HEK293 (cell line): ENCODE measurements around the gene PALB2.

Source experiments
- MZF1 ChIP-seq: fragments of 450-650 bp; formaldehyde crosslinking; IDR thresholded peaks from 2 replicates; pipeline ENCODE4 v1.5.1; 2017; ENCODE audit warnings: missing biosample characterization, missing genetic modification characterization, borderline replicate concordance
- RBAK ChIP-seq: fragments of 450-650 bp; formaldehyde crosslinking; IDR thresholded peaks from 2 replicates; pipeline ENCODE4 v1.5.1; 2016; ENCODE audit warnings: missing biosample characterization, missing genetic modification characterization
- TCF7L2 ChIP-seq: IDR thresholded peaks from 2 replicates; pipeline ENCODE4 v1.6.1; 2011; ENCODE audit warnings: low read depth, mild to moderate bottlenecking, inconsistent platforms, low read length, moderate library complexity, borderline replicate concordance
- ZBTB20 ChIP-seq: fragments of 450-650 bp; formaldehyde crosslinking; IDR thresholded peaks from 2 replicates; pipeline ENCODE4 v1.5.1; 2016; ENCODE audit warnings: missing biosample characterization, missing genetic modification characterization
- ZBTB48 ChIP-seq: fragments of 450-650 bp; formaldehyde crosslinking; IDR thresholded peaks from 2 replicates; pipeline ENCODE4 v1.5.1; 2016; ENCODE audit warnings: missing biosample characterization, missing genetic modification characterization
- ZNF10 ChIP-seq: fragments of 450-650 bp; formaldehyde crosslinking; IDR thresholded peaks from 2 replicates; pipeline ENCODE4 v1.5.1; 2017; ENCODE audit warnings: missing biosample characterization, missing genetic modification characterization
- ZNF19 ChIP-seq: fragments of 450-650 bp; formaldehyde crosslinking; IDR thresholded peaks from 2 replicates; pipeline ENCODE4; 2016; ENCODE audit warnings: missing biosample characterization, missing genetic modification characterization, low read depth
- ZNF23 ChIP-seq: fragments of 450-650 bp; formaldehyde crosslinking; IDR thresholded peaks from 2 replicates; pipeline ENCODE4 v1.5.1; 2016; ENCODE audit warnings: missing biosample characterization, missing genetic modification characterization, borderline replicate concordance
- ZNF292 ChIP-seq: fragments of 450-650 bp; formaldehyde crosslinking; IDR thresholded peaks from 2 replicates; pipeline ENCODE4 v1.5.1; 2016; ENCODE audit warnings: low read depth, missing biosample characterization, missing genetic modification characterization, borderline replicate concordance
- ZNF350 ChIP-seq: fragments of 450-650 bp; formaldehyde crosslinking; IDR thresholded peaks from 2 replicates; pipeline ENCODE4 v1.5.0; 2017; ENCODE audit warnings: missing biosample characterization, mild to moderate bottlenecking, missing genetic modification characterization
- ZNF416 ChIP-seq: fragments of 450-650 bp; formaldehyde crosslinking; IDR thresholded peaks from 2 replicates; pipeline ENCODE4 v1.5.1; 2016; ENCODE audit warnings: missing biosample characterization, missing genetic modification characterization
- ZNF473 ChIP-seq: fragments of 450-650 bp; formaldehyde crosslinking; IDR thresholded peaks from 2 replicates; pipeline ENCODE4 v1.5.1; 2017; ENCODE audit warnings: missing biosample characterization, missing genetic modification characterization
- ZNF571 ChIP-seq: fragments of 450-650 bp; formaldehyde crosslinking; IDR thresholded peaks from 2 replicates; pipeline ENCODE4 v1.5.0; 2017; ENCODE audit warnings: missing biosample characterization, missing genetic modification characterization
- ZNF701 ChIP-seq: fragments of 450-650 bp; formaldehyde crosslinking; IDR thresholded peaks from 2 replicates; pipeline ENCODE4 v1.5.1; 2016; ENCODE audit warnings: missing biosample characterization, missing genetic modification characterization
- ZNF843 ChIP-seq: fragments of 450-650 bp; formaldehyde crosslinking; IDR thresholded peaks from 2 replicates; pipeline ENCODE4 v1.5.1; 2016; ENCODE audit warnings: missing biosample characterization, missing genetic modification characterization
- ZSCAN16 ChIP-seq: fragments of 450-650 bp; formaldehyde crosslinking; IDR thresholded peaks from 2 replicates; pipeline ENCODE4 v1.5.1; 2016; ENCODE audit warnings: missing biosample characterization, missing genetic modification characterization
- TF ChIP-seq, protein P1 (sequence below): fragments of 450-650 bp; formaldehyde crosslinking; IDR thresholded peaks from 2 replicates; pipeline ENCODE4 v1.5.1; 2016; ENCODE audit warnings: missing biosample characterization, missing genetic modification characterization, low read depth
- TF ChIP-seq, protein P2 (sequence below): fragments of 450-650 bp; formaldehyde crosslinking; IDR thresholded peaks from 2 replicates; pipeline ENCODE4 v1.5.1; 2016; ENCODE audit warnings: missing biosample characterization, missing genetic modification characterization
- TF ChIP-seq, protein P3 (sequence below): fragments of 450-650 bp; formaldehyde crosslinking; IDR thresholded peaks from 2 replicates; pipeline ENCODE4 v1.5.1; 2016; ENCODE audit warnings: missing biosample characterization, missing genetic modification characterization
- TF ChIP-seq, protein P4 (sequence below): fragments of 450-650 bp; formaldehyde crosslinking; IDR thresholded peaks from 2 replicates; pipeline ENCODE4 v1.5.1; 2016; ENCODE audit warnings: missing biosample characterization, missing genetic modification characterization
- TF ChIP-seq, protein P5 (sequence below): fragments of 450-650 bp; formaldehyde crosslinking; IDR thresholded peaks from 2 replicates; pipeline ENCODE4 v1.5.1; 2016; ENCODE audit warnings: missing biosample characterization, missing genetic modification characterization
- TF ChIP-seq, protein P6 (sequence below): fragments of 450-650 bp; formaldehyde crosslinking; IDR thresholded peaks from 2 replicates; pipeline ENCODE4 v1.5.1; 2016; ENCODE audit warnings: missing biosample characterization, missing genetic modification characterization
- TF ChIP-seq, protein P7 (sequence below): fragments of 450-650 bp; formaldehyde crosslinking; IDR thresholded peaks from 2 replicates; pipeline ENCODE4 v1.5.1; 2016; ENCODE audit warnings: missing biosample characterization, missing genetic modification characterization
- TF ChIP-seq, protein P8 (sequence below): fragments of 450-650 bp; formaldehyde crosslinking; IDR thresholded peaks from 2 replicates; pipeline ENCODE4 v1.5.1; 2016; ENCODE audit warnings: missing biosample characterization, missing genetic modification characterization

Gene PALB2

DNA sequence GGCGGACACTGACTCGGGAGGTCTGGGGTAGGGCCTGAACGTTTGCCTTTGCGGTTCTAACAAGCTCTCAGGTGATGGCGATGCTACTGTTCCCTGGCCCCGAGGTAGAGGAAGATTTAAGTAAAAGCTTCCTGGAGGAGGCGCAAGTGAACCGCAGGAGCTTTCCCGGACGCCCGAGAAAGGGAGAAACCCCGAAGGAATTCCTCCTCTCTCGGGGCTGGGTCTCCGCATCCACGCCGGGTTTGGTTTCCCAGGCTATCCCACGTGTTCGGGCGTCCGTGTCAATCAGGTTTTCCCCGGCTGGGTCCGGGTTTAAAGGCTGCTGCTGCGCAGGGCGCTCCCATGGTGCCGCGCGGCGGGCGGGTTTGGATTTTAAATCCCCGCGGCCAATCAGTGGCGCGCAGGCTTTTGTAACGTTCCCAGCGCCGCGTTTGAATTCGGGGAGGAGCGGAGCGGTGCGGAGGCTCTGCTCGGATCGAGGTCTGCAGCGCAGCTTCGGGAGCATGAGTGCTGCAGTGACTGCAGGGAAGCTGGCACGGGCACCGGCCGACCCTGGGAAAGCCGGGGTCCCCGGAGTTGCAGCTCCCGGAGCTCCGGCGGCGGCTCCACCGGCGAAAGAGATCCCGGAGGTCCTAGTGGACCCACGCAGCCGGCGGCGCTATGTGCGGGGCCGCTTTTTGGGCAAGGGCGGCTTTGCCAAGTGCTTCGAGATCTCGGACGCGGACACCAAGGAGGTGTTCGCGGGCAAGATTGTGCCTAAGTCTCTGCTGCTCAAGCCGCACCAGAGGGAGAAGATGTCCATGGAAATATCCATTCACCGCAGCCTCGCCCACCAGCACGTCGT is 37.5 kb upstream of the PALB2 start, which contains the start of gene PLK1 (continued):
- TF ChIP-seq, protein P1, sequence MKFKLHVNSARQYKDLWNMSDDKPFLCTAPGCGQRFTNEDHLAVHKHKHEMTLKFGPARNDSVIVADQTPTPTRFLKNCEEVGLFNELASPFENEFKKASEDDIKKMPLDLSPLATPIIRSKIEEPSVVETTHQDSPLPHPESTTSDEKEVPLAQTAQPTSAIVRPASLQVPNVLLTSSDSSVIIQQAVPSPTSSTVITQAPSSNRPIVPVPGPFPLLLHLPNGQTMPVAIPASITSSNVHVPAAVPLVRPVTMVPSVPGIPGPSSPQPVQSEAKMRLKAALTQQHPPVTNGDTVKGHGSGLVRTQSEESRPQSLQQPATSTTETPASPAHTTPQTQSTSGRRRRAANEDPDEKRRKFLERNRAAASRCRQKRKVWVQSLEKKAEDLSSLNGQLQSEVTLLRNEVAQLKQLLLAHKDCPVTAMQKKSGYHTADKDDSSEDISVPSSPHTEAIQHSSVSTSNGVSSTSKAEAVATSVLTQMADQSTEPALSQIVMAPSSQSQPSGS, result no peak
- no peak for TF ChIP-seq ZBTB48
- 0 out of 2 replicates have a peak, but pooled peaks have one; percentile 25 for TF ChIP-seq ZNF843 (tag by site-specific recombination)
- TF ChIP-seq, protein P2, sequence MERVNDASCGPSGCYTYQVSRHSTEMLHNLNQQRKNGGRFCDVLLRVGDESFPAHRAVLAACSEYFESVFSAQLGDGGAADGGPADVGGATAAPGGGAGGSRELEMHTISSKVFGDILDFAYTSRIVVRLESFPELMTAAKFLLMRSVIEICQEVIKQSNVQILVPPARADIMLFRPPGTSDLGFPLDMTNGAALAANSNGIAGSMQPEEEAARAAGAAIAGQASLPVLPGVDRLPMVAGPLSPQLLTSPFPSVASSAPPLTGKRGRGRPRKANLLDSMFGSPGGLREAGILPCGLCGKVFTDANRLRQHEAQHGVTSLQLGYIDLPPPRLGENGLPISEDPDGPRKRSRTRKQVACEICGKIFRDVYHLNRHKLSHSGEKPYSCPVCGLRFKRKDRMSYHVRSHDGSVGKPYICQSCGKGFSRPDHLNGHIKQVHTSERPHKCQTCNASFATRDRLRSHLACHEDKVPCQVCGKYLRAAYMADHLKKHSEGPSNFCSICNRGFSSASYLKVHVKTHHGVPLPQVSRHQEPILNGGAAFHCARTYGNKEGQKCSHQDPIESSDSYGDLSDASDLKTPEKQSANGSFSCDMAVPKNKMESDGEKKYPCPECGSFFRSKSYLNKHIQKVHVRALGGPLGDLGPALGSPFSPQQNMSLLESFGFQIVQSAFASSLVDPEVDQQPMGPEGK (tag by site-specific recombination), result 0 out of 2 replicates have a peak, but pooled peaks have one; percentile 6
- no peak for TF ChIP-seq RBAK
- no peak for TF ChIP-seq ZNF350 (tag by site-specific recombination)
- no peak for TF ChIP-seq ZNF571 (tag by site-specific recombination)
- TF ChIP-seq ZNF23 (tag by site-specific recombination), result no peak
- TF ChIP-seq, protein P3, sequence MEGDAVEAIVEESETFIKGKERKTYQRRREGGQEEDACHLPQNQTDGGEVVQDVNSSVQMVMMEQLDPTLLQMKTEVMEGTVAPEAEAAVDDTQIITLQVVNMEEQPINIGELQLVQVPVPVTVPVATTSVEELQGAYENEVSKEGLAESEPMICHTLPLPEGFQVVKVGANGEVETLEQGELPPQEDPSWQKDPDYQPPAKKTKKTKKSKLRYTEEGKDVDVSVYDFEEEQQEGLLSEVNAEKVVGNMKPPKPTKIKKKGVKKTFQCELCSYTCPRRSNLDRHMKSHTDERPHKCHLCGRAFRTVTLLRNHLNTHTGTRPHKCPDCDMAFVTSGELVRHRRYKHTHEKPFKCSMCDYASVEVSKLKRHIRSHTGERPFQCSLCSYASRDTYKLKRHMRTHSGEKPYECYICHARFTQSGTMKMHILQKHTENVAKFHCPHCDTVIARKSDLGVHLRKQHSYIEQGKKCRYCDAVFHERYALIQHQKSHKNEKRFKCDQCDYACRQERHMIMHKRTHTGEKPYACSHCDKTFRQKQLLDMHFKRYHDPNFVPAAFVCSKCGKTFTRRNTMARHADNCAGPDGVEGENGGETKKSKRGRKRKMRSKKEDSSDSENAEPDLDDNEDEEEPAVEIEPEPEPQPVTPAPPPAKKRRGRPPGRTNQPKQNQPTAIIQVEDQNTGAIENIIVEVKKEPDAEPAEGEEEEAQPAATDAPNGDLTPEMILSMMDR (tag by site-specific recombination), result peak; percentile 15; the same call in 1 of the 2 replicates
- TF ChIP-seq, protein P4, sequence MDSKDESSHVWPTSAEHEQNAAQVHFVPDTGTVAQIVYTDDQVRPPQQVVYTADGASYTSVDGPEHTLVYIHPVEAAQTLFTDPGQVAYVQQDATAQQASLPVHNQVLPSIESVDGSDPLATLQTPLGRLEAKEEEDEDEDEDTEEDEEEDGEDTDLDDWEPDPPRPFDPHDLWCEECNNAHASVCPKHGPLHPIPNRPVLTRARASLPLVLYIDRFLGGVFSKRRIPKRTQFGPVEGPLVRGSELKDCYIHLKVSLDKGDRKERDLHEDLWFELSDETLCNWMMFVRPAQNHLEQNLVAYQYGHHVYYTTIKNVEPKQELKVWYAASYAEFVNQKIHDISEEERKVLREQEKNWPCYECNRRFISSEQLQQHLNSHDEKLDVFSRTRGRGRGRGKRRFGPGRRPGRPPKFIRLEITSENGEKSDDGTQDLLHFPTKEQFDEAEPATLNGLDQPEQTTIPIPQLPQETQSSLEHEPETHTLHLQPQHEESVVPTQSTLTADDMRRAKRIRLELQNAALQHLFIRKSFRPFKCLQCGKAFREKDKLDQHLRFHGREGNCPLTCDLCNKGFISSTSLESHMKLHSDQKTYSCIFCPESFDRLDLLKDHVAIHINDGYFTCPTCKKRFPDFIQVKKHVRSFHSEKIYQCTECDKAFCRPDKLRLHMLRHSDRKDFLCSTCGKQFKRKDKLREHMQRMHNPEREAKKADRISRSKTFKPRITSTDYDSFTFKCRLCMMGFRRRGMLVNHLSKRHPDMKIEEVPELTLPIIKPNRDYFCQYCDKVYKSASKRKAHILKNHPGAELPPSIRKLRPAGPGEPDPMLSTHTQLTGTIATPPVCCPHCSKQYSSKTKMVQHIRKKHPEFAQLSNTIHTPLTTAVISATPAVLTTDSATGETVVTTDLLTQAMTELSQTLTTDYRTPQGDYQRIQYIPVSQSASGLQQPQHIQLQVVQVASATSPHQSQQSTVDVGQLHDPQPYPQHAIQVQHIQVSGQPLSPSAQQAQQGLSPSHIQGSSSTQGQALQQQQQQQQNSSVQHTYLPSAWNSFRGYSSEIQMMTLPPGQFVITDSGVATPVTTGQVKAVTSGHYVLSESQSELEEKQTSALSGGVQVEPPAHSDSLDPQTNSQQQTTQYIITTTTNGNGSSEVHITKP (tag by site-specific recombination), result peak; percentile 23; the same call in 1 of the 2 replicates
- no peak for TF ChIP-seq MZF1
- TF ChIP-seq, protein P5, sequence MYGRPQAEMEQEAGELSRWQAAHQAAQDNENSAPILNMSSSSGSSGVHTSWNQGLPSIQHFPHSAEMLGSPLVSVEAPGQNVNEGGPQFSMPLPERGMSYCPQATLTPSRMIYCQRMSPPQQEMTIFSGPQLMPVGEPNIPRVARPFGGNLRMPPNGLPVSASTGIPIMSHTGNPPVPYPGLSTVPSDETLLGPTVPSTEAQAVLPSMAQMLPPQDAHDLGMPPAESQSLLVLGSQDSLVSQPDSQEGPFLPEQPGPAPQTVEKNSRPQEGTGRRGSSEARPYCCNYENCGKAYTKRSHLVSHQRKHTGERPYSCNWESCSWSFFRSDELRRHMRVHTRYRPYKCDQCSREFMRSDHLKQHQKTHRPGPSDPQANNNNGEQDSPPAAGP (tag by site-specific recombination), result no peak; the same call in none of the 2 replicates
- TF ChIP-seq, protein P6, sequence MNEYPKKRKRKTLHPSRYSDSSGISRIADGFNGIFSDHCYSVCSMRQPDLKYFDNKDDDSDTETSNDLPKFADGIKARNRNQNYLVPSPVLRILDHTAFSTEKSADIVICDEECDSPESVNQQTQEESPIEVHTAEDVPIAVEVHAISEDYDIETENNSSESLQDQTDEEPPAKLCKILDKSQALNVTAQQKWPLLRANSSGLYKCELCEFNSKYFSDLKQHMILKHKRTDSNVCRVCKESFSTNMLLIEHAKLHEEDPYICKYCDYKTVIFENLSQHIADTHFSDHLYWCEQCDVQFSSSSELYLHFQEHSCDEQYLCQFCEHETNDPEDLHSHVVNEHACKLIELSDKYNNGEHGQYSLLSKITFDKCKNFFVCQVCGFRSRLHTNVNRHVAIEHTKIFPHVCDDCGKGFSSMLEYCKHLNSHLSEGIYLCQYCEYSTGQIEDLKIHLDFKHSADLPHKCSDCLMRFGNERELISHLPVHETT, result no peak
- TF ChIP-seq TCF7L2, result no peak
- no peak for TF ChIP-seq ZNF473 (tag by site-specific recombination)
- TF ChIP-seq ZSCAN16 (tag by site-specific recombination), result peak; percentile 69; the same call in 1 of the 2 replicates
- TF ChIP-seq, protein P7, sequence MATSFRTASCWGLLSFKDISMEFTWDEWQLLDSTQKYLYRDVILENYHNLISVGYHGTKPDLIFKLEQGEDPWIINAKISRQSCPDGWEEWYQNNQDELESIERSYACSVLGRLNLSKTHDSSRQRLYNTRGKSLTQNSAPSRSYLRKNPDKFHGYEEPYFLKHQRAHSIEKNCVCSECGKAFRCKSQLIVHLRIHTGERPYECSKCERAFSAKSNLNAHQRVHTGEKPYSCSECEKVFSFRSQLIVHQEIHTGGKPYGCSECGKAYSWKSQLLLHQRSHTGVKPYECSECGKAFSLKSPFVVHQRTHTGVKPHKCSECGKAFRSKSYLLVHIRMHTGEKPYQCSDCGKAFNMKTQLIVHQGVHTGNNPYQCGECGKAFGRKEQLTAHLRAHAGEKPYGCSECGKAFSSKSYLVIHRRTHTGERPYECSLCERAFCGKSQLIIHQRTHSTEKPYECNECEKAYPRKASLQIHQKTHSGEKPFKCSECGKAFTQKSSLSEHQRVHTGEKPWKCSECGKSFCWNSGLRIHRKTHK (tag by site-specific recombination), result no peak
- TF ChIP-seq ZNF10 (tag by site-specific recombination), result 0 out of 2 replicates have a peak, but pooled peaks have one; percentile 13
- no peak for TF ChIP-seq ZNF701 (tag by site-specific recombination)
- TF ChIP-seq ZNF416, result no peak
- TF ChIP-seq ZNF19 (tag by site-specific recombination), result no peak
- TF ChIP-seq, protein P8, sequence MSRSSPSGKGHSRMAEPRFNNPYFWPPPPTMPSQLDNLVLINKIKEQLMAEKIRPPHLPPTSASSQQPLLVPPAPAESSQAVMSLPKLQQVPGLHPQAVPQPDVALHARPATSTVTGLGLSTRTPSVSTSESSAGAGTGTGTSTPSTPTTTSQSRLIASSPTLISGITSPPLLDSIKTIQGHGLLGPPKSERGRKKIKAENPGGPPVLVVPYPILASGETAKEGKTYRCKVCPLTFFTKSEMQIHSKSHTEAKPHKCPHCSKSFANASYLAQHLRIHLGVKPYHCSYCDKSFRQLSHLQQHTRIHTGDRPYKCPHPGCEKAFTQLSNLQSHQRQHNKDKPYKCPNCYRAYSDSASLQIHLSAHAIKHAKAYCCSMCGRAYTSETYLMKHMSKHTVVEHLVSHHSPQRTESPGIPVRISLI (tag by site-specific recombination), result no peak
- no peak for TF ChIP-seq ZNF292 (tag by site-specific recombination)
- TF ChIP-seq ZBTB20 (tag by site-specific recombination), result no peak
